H9 (cell line): ENCODE data around the gene RABL3. TPM values are rescaled to one million over a fixed set of nuclear protein-coding genes. Genes with fewer than 3 reads are reported as not detected.

Source experiments
- DNase-seq: peaks from one replicate; pipeline ENCODE4 v3.0.0-alpha.2; 2017
- H2AFZ ChIP-seq: one replicate; pipeline ENCODE4 v1.6.1; 2013; ENCODE audit warnings: mild to moderate bottlenecking, low read length, control low read depth, moderate library complexity
- H2AK5ac ChIP-seq: 2 replicates; pipeline ENCODE4 v1.6.1; 2013; ENCODE audit warnings: low read length, control low read depth, mixed read lengths; ENCODE audit not compliant: insufficient read length
- H2BK120ac ChIP-seq: one replicate; pipeline ENCODE4 v1.6.1; 2013; ENCODE audit warnings: low read depth, mild to moderate bottlenecking, low read length, control low read depth, inconsistent platforms; ENCODE audit not compliant: poor library complexity, severe bottlenecking
- H2BK12ac ChIP-seq: 2 replicates; pipeline ENCODE4 v1.6.1; 2013; ENCODE audit warnings: low read length, control low read depth, mixed read lengths, low read depth; ENCODE audit not compliant: insufficient read length
- H2BK15ac ChIP-seq: 2 replicates; pipeline ENCODE4 v1.6.1; 2013; ENCODE audit warnings: low read depth, low read length, control low read depth
- H2BK20ac ChIP-seq: one replicate; pipeline ENCODE4 v1.6.1; 2013; ENCODE audit warnings: low read depth, mild to moderate bottlenecking, low read length, control low read depth, inconsistent platforms; ENCODE audit not compliant: poor library complexity, severe bottlenecking
- H2BK5ac ChIP-seq: 2 replicates; pipeline ENCODE4 v1.6.1; 2013; ENCODE audit warnings: low read length, control low read depth, mixed read lengths; ENCODE audit not compliant: insufficient read length
- H3K14ac ChIP-seq: 2 replicates; pipeline ENCODE4 v1.6.1; 2013; ENCODE audit warnings: low read length, control low read depth; ENCODE audit not compliant: insufficient read depth
- H3K18ac ChIP-seq: 2 replicates; pipeline ENCODE4 v1.6.1; 2013; ENCODE audit warnings: low read depth, mild to moderate bottlenecking, mixed read lengths, low read length, control low read depth; ENCODE audit not compliant: insufficient read length
- H3K23ac ChIP-seq: 2 replicates; pipeline ENCODE4 v1.6.1; 2013; ENCODE audit warnings: low read length, control low read depth, mixed read lengths, low read depth; ENCODE audit not compliant: insufficient read length
- H3K23me2 ChIP-seq: 2 replicates; pipeline ENCODE4 v1.6.1; 2013; ENCODE audit warnings: low read depth, mild to moderate bottlenecking, mixed read lengths, low read length, control low read depth; ENCODE audit not compliant: insufficient read length, poor library complexity, severe bottlenecking
- H3K27ac ChIP-seq: 2 replicates; pipeline ENCODE4 v1.5.1; 2013; ENCODE audit warnings: low read length, control low read depth, mixed read lengths, low read depth; ENCODE audit not compliant: insufficient read length
- H3K27me3 ChIP-seq: 2 replicates; pipeline ENCODE4 v1.6.1; 2013; ENCODE audit warnings: low read length, control low read depth, inconsistent platforms; ENCODE audit not compliant: insufficient read depth
- H3K4ac ChIP-seq: 2 replicates; pipeline ENCODE4 v1.6.1; 2013; ENCODE audit warnings: low read depth, mild to moderate bottlenecking, control low read depth, inconsistent platforms, low read length, moderate library complexity
- H3K4me1 ChIP-seq: 2 replicates; pipeline ENCODE4 v1.6.1; 2013; ENCODE audit warnings: low read length, control low read depth, inconsistent platforms; ENCODE audit not compliant: insufficient read depth
- H3K4me2 ChIP-seq: 2 replicates; pipeline ENCODE4 v1.6.1; 2013; ENCODE audit warnings: low read length, control low read depth, mixed read lengths; ENCODE audit not compliant: insufficient read length, insufficient read depth
- H3K56ac ChIP-seq: 2 replicates; pipeline ENCODE4 v1.6.1; 2013; ENCODE audit warnings: low read depth, mild to moderate bottlenecking, mixed read lengths, low read length, control low read depth; ENCODE audit not compliant: insufficient read length
- H3K79me1 ChIP-seq: 2 replicates; pipeline ENCODE4 v1.6.1; 2013; ENCODE audit warnings: low read depth, mild to moderate bottlenecking, moderate library complexity, low read length, control low read depth, inconsistent platforms; ENCODE audit not compliant: insufficient read depth, poor library complexity, severe bottlenecking
- H3K79me2 ChIP-seq: 2 replicates; pipeline ENCODE4 v1.6.1; 2013; ENCODE audit warnings: low read length, control low read depth, inconsistent platforms; ENCODE audit not compliant: insufficient read depth
- H3K9ac ChIP-seq: 2 replicates; pipeline ENCODE4 v1.6.1; 2013; ENCODE audit warnings: low read length, control low read depth, mixed read lengths; ENCODE audit not compliant: insufficient read length; ENCODE audit errors: extremely low read depth
- H3K9me3 ChIP-seq: one replicate; pipeline ENCODE4 v1.6.1; 2013; ENCODE audit warnings: low read depth, low read length, inconsistent platforms; ENCODE audit not compliant: control insufficient read depth
- H3T11ph ChIP-seq: one replicate; pipeline ENCODE4 v1.6.1; 2013; ENCODE audit warnings: mild to moderate bottlenecking, low read length, control low read depth, inconsistent platforms
- H4K20me1 ChIP-seq: one replicate; pipeline ENCODE4 v1.6.1; 2013; ENCODE audit not compliant: control insufficient read depth, insufficient read length, insufficient read depth
- H4K5ac ChIP-seq: 2 replicates; pipeline ENCODE4 v1.6.1; 2013; ENCODE audit warnings: low read depth, mild to moderate bottlenecking, mixed read lengths, low read length, control low read depth; ENCODE audit not compliant: insufficient read length
- H4K8ac ChIP-seq: replicated peaks from 2 replicates; pipeline ENCODE4 v1.6.1; 2013; ENCODE audit warnings: low read length, control low read depth, mixed read lengths, low read depth; ENCODE audit not compliant: insufficient read length
- H4K91ac ChIP-seq: 2 replicates; pipeline ENCODE4 v1.6.1; 2013; ENCODE audit warnings: low read depth, mild to moderate bottlenecking, moderate library complexity, mixed read lengths, low read length, control low read depth; ENCODE audit not compliant: insufficient read length
- H3K27ac Mint-ChIP-seq, 3 experiments: 2 replicates in 2 of 3; 3 replicates in 1 of 3; pipeline ENCODE4 v1.8.0; 2020 to 2021; ENCODE audit warnings: mixed read lengths in 3 of 3, mild to moderate bottlenecking in 1 of 3, moderate library complexity in 1 of 3
- H3K27me3 Mint-ChIP-seq: 2 replicates; pipeline ENCODE4 v1.8.0; 2021; ENCODE audit warnings: low read depth, mild to moderate bottlenecking, moderate library complexity, mixed read lengths
- H3K36me3 Mint-ChIP-seq, 3 experiments: 2 replicates in 2 of 3; 3 replicates in 1 of 3; pipeline ENCODE4 v1.8.0; 2020 to 2021; ENCODE audit warnings: low read depth in 3 of 3, mixed read lengths in 3 of 3; ENCODE audit not compliant: insufficient read depth in 1 of 3
- H3K4me1 Mint-ChIP-seq, 2 experiments: 2 replicates each; pipeline ENCODE4 v1.8.0; 2020; ENCODE audit warnings: mixed read lengths in 2 of 2
- H3K4me3 Mint-ChIP-seq, 2 experiments: 2 replicates in 1 of 2; 3 replicates in 1 of 2; pipeline ENCODE4 v1.8.0; 2020 to 2021; ENCODE audit warnings: mild to moderate bottlenecking in 2 of 2, mixed read lengths in 2 of 2, moderate library complexity in 1 of 2
- H3K9me3 Mint-ChIP-seq, 2 experiments: 2 replicates in 1 of 2; 3 replicates in 1 of 2; pipeline ENCODE4 v1.8.0; 2020; ENCODE audit warnings: mild to moderate bottlenecking in 2 of 2, mixed read lengths in 2 of 2, moderate library complexity in 1 of 2
- CTCF ChIP-seq: fragments of 200-600 bp; sonication (generic); conservative IDR thresholded peaks from 3 replicates; pipeline ENCODE4 v1.8.0; 2021; ENCODE audit warnings: antibody characterized with exemption, mild to moderate bottlenecking
- WGBS: extraction: QIAGEN DNeasy Blood & Tissue Kit; methylation state at CpG from one replicate; pipeline ENCODE4 v1.1.7; 2013; ENCODE audit warnings: missing lambda C conversion rate, low lambda C conversion rate, mixed read lengths; ENCODE audit not compliant: insufficient read length; ENCODE audit errors: extremely low coverage; 5-methylcytosine and 5-hydroxymethylcytosine counted together
- total RNA-seq: library from RNA; stranded (reverse); gene quantifications from 2 replicates; pipeline ENCODE4 v1.2.1, GENCODE V29; 2021

Gene RABL3
- total RNA-seq, 1 experiment from 2014 or later: 26.7 TPM

GRCh38 chr3:120683671-120684301 lies 58.5 kb downstream of the RABL3 start:
- no peak overlapping the region for H3K27ac ChIP-seq
- no peak overlapping the region for H3K9ac ChIP-seq
- peaks cover 7 to 8% of the 10 kb centered on the region in 2 experiments; a peak in 4 of 5 replicates for H3K9me3 Mint-ChIP-seq
- H4K91ac ChIP-seq: no peak overlapping the region
- peaks cover 4% of the 10 kb centered on the region; the same call in 1 of the 2 replicates for H3K4me1 ChIP-seq
- no peak overlapping the region for H2BK120ac ChIP-seq
- H3K4me2 ChIP-seq: no peak overlapping the region
- H3K27ac Mint-ChIP-seq: peak overlapping the region in 2 of 3 experiments; percentile 46 to 51; a peak in 2 of 7 replicates
- H3K79me2 ChIP-seq: no peaks in the 10 kb centered on the region
- H2BK5ac ChIP-seq: no peak overlapping the region
- peaks cover 41 to 46% of the 10 kb centered on the region in 2 experiments for H3K4me1 Mint-ChIP-seq
- H3K4me3 Mint-ChIP-seq: no peak overlapping the region
- H3K56ac ChIP-seq: no peak overlapping the region
- no peak overlapping the region for H4K8ac ChIP-seq
- no peaks in the 10 kb centered on the region for H3K27me3 ChIP-seq
- no peak overlapping the region for H3K14ac ChIP-seq
- H2BK12ac ChIP-seq: no peak overlapping the region
- H3K9me3 ChIP-seq: no peaks in the 10 kb centered on the region
- TF ChIP-seq CTCF: no peak
- H3K18ac ChIP-seq: no peak overlapping the region
- H2AK5ac ChIP-seq: no peak overlapping the region
- H2AFZ ChIP-seq: no peak overlapping the region
- H4K20me1 ChIP-seq: no peaks in the 10 kb centered on the region
- H2BK15ac ChIP-seq: no peak overlapping the region
- H2BK20ac ChIP-seq: no peak overlapping the region
- H4K5ac ChIP-seq: no peak overlapping the region
- H3K79me1 ChIP-seq: no peaks in the 10 kb centered on the region
- H3T11ph ChIP-seq: no peak overlapping the region
- no peaks in the 10 kb centered on the region for H3K27me3 Mint-ChIP-seq
- H3K23ac ChIP-seq: no peak overlapping the region
- no CpG with 5 or more reads among the region's 3 CpGs for WGBS
- peaks cover 5 to 15% (median 8%) of the 10 kb centered on the region in 3 experiments; a peak in 5 of 7 replicates for H3K36me3 Mint-ChIP-seq
- no peaks in the 10 kb centered on the region for H3K23me2 ChIP-seq
- H3K4ac ChIP-seq: no peak overlapping the region
- no peak for DNase-seq
